GM12865 (cell line): ENCODE measurements around the gene LYRM4.

Experiments
- DNase-seq: peaks from one replicate; pipeline ENCODE4 v3.0.0; 2010; ENCODE audit warnings: low read depth
- H3K4me3 ChIP-seq: 2 replicates; pipeline ENCODE4 v1.5.1; 2011; ENCODE audit warnings: mild to moderate bottlenecking, low read depth, low read length, control low read depth
- CTCF ChIP-seq: IDR thresholded peaks from 2 replicates; pipeline ENCODE4 v1.5.1; 2011; ENCODE audit warnings: low read length, control low read depth, low read depth, inconsistent platforms; ENCODE audit not compliant: insufficient read depth; ENCODE audit errors: missing control alignments

LYRM4 gene

DNA sequence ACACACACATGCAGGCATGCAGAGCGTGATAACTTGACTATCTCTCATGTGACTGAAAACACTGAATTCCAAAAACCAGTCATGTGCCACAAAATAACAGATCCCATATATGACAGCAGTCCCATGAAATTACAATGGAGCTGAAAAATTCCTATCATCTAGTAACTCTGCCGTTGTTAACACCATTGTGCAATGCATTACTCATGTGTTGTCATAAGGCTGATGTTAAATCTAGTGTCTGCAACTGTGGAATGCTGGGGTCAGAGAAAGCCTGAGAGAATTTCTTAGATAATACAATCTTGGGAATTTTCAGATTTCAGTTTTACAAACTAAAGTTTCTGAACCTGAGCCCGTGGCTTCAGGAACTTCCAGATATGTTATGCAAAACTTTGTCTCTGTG lies 70.2 kb downstream of the LYRM4 start:
- no peak for DNase-seq
- no peak overlapping the region for H3K4me3 ChIP-seq
- TF ChIP-seq CTCF = no peak

DNA sequence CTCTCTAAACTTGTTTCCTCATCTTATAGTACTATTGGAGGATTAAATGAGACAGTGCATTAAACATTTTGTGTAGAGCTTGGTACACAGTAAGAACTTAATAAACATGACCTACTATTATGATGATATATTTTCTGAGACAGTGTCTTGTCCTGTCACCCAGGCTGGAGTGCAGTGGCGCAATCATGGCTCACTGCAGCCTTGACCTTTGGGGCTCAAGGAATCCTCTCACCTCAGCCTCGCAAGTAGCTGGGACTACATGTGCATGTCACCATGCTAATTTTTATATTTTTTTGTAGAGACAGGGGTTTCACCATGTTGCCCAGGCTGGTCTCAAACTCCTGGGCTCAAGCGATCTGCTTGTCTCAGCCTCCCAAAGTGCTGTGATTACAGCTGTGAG lies 72.1 kb downstream of the LYRM4 start:
- no peak overlapping the region for H3K4me3 ChIP-seq
- TF ChIP-seq CTCF = no peak
- no peak for DNase-seq

- no peak for TF ChIP-seq CTCF
- no peak overlapping the region for H3K4me3 ChIP-seq
- DNase-seq = no peak
Observed at GRCh38 chr6:5184878-5185277, 75.9 kb downstream of the LYRM4 start.

DNA sequence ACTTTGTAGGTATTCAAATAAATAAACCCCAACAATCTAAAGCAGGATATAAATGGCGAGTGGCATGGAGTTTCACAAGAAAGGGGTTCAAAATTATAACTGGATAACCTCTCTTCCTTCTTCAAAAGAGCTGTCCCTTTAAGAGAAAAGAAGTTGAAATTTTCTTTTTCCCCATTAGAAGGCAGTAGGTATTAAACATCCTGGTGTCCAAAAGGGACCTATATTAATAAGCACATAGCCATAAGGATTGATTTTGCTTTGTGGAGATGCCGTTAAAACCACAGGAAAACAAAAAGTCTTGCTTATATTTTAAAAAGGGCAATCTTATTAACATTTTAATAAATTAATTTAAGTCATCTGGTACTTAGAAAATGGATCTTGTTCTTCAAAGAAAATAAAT lies 76.5 kb downstream of the LYRM4 start:
- DNase-seq = no peak
- no peak overlapping the region for H3K4me3 ChIP-seq
- no peak for TF ChIP-seq CTCF

- no peak overlapping the region for H3K4me3 ChIP-seq
- DNase-seq = no peak
- TF ChIP-seq CTCF = no peak
Observed at GRCh38 chr6:5181510-5182317, 79.0 kb downstream of the LYRM4 start.

DNA sequence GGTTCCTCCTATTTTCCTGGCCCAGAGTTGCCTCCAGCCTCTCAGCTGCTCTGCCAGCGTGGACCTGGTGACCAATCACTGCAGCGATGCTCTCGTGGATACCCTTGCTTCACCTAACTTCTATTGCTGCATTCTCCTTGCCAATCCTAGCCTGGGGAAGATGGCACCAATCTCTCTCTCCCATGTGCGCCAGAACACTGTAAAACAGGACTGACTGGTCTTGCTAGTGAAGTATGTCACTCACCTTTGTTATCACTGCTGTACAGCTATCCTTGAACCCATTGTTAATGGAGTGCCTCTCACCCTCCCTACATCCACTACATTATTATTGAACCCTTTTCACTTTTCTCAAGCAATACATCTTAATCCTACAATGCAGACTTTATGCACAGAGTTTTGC lies 80.1 kb downstream of the LYRM4 start:
- DNase-seq = no peak
- TF ChIP-seq CTCF = no peak
- no peak overlapping the region for H3K4me3 ChIP-seq

- no peak overlapping the region for H3K4me3 ChIP-seq
- TF ChIP-seq CTCF = no peak
- no peak for DNase-seq
Observed at GRCh38 chr6:5179917-5180316, 80.8 kb downstream of the LYRM4 start.
